ENCODE results near the gene RNF223. TPM values are rescaled to one million over a fixed set of nuclear protein-coding genes. Genes with fewer than 3 reads are reported as not detected.

Gene RNF223
- total and polyA plus RNA-seq, 2 of the 8 experiments (the other 6 are each of a cell fraction or from before 2014, with no cell fraction given) = not detected

DNA sequence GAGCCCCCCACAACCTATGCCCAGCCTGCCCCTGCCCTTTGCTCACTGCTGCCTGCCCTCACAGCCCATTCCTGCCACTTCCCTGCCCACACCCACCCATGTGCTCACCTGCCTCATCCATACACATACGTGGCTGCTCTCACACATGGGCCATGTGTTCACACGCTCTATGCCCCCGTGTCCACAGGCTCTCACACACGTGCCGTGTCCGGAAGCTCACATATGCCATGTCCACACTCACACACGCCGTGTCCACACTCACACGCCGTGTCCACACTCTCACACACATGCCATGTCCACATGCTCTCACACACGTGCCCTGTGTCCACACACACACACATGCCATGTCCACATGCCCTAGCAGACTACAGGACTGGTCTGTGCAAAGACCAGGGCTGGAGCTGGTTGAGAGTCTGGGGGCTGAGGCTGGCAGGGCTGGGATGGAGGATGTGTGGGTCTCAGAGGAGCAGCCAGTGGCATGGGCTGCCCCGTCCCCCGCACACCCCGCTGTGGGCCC is 583 bp upstream of the RNF223 start:
- Histone ChIP-seq H3K9me3 (ENCODE audit: insufficient read depth in 2 of 2, low read depth in 1 of 2, low read length in 1 of 2) (no peaks in the 10 kb centered on the region), H3K9ac (replicated peaks in 1 of 4; ENCODE audit: extremely low read depth in 1 of 4, low read depth in 3 of 4, low read length in 3 of 4) (peak overlapping the region in 1 of 4 experiments; percentile 47; a peak in 2 of 7 replicates), H4K91ac (replicated peaks; ENCODE audit: insufficient read length, low read length) (peak overlapping the region; percentile 91), H3K23me2 (ENCODE audit: low read depth, low read length) (peaks cover 2% of the 10 kb centered on the region; the same call in 1 of the 2 replicates), H3K14ac (ENCODE audit: insufficient read length) (no peak overlapping the region), H3K36me3 (ENCODE audit: control insufficient read depth in 2 of 4, insufficient read depth in 4 of 4, low read length in 3 of 4) (no peaks in the 10 kb centered on the region), H4K8ac (ENCODE audit: extremely low read depth, insufficient read depth, low read length) (peak overlapping the region; percentile 35), H2AK5ac (ENCODE audit: low read depth, low read length) (peak overlapping the region; percentile 99), H3K27ac (ENCODE audit: low read depth, low read length) (no peak overlapping the region), H2BK15ac (ENCODE audit: low read length) (peak overlapping the region; percentile 99), H2BK5ac (ENCODE audit: low read depth, low read length) (peak overlapping the region; percentile 82; the same call in 1 of the 2 replicates), H3K4me1 (replicated peaks in 1 of 4; ENCODE audit: control insufficient read depth in 3 of 4, insufficient read depth in 4 of 4, low read length in 3 of 4) (peaks cover 0 to 7% (median 4%) of the 10 kb centered on the region in 4 experiments; a peak in 5 of 7 replicates), H3K79me2 (ENCODE audit: control insufficient read depth in 1 of 2, insufficient read depth in 2 of 2, low read length in 2 of 2) (no peaks in the 10 kb centered on the region), H3K4ac (replicated peaks; ENCODE audit: insufficient read length, low read depth, low read length) (no peak overlapping the region), H2AFZ (ENCODE audit: low read length) (no peak overlapping the region), H2BK12ac (ENCODE audit: low read depth, low read length) (peak overlapping the region; percentile 88; the same call in 1 of the 2 replicates), H4K20me1 (replicated peaks in 1 of 2; ENCODE audit: control insufficient read depth in 1 of 2, insufficient read depth in 2 of 2, low read length in 2 of 2) (peaks cover 0 to 8% of the 10 kb centered on the region in 2 experiments), H3K4me2 (ENCODE audit: insufficient read depth in 1 of 2, low read depth in 2 of 2, low read length in 2 of 2) (no peak overlapping the region), H4K5ac (ENCODE audit: insufficient read length, low read depth, low read length) (no peak overlapping the region), H3K27me3 (replicated peaks in 1 of 4; ENCODE audit: control insufficient read depth in 3 of 4, extremely low read depth in 1 of 4, insufficient read depth in 3 of 4, low read length in 3 of 4) (peaks cover 1 to 18% (median 9%) of the 10 kb centered on the region in 4 experiments; a peak in 6 of 7 replicates), H3K23ac (ENCODE audit: insufficient read length) (no peak overlapping the region), H2BK120ac (replicated peaks; ENCODE audit: low read depth, low read length) (no peak overlapping the region), H2BK20ac (ENCODE audit: low read length) (no peak overlapping the region), H3K79me1 (ENCODE audit: low read depth, low read length) (no peaks in the 10 kb centered on the region), H3K18ac (ENCODE audit: extremely low read depth, low read length) (no peak overlapping the region), H3K56ac (replicated peaks; ENCODE audit: insufficient read length, low read depth, low read length) (no peak overlapping the region), H3K4me3 (ENCODE audit: extremely low read depth in 1 of 4, insufficient read depth in 2 of 4, low read depth in 3 of 4, low read length in 4 of 4) (no peak overlapping the region)
- CTCF ChIA-PET (ENCODE audit: partially characterized antibody) = interaction anchor here (0.9 to 2.3 kb wide), 8 partner anchors 10 to 157 kb away, joined by 3 to 5 read pairs (median 4); partner anchors contain the start of gene SDF4
- POLR2A ChIA-PET (ENCODE audit: partially characterized antibody) = interaction anchor here (0.7 kb wide), 1 partner anchor 163 kb away, joined by 3 read pairs; no protein-coding TSS in a partner anchor
- FAIRE-seq (no peak), DNase-seq (ENCODE audit: low read depth in 1 of 2, low spot score in 2 of 2) (no peak)
- 84% methylated on average over 11 of the region's 14 CpGs; no CpG with 5 or more reads in 1 of the 2 experiments for WGBS, 2 experiments (ENCODE audit: extremely low coverage in 1 of 2, insufficient coverage in 1 of 2, insufficient read length in 1 of 2, insufficient replicate concordance in 2 of 2, low coverage in 1 of 2, low lambda C conversion rate in 2 of 2, missing lambda C conversion rate in 1 of 2)
- TF ChIP-seq HDAC6 (IDR thresholded peaks at IDR 0.05; ENCODE audit: low read depth, low read length) (no peak), BACH1 (IDR thresholded peaks at IDR 0.05; ENCODE audit: low read length) (no peak), GTF2F1 (IDR thresholded peaks at IDR 0.05; ENCODE audit: borderline replicate concordance, low read depth, low read length) (no peak), POLR2AphosphoS5 (IDR thresholded peaks at IDR 0.05; ENCODE audit: low read depth, low read length) (no peak), SUZ12 (IDR thresholded peaks at IDR 0.05; ENCODE audit: low read length) (no peak), SIN3A (conservative IDR thresholded peaks at IDR 0.05 in 1 of 2, IDR thresholded peaks at IDR 0.05 in 1 of 2; ENCODE audit: low read depth in 1 of 2, low read length in 2 of 2) (no peak), POU5F1 (IDR thresholded peaks at IDR 0.05; ENCODE audit: low read depth, low read length) (no peak), MAFK (IDR thresholded peaks at IDR 0.05; ENCODE audit: low read depth, low read length) (no peak), ASH2L (IDR thresholded peaks at IDR 0.05; ENCODE audit: low read length) (no peak), CEBPB (IDR thresholded peaks at IDR 0.05; ENCODE audit: low read depth, low read length) (no peak), CBX8 (IDR thresholded peaks at IDR 0.05; ENCODE audit: borderline replicate concordance, low read depth, low read length) (no peak), YY1 (IDR thresholded peaks at IDR 0.05; ENCODE audit: low read depth, low read length) (no peak)
- TF ChIP-seq, protein P1, sequence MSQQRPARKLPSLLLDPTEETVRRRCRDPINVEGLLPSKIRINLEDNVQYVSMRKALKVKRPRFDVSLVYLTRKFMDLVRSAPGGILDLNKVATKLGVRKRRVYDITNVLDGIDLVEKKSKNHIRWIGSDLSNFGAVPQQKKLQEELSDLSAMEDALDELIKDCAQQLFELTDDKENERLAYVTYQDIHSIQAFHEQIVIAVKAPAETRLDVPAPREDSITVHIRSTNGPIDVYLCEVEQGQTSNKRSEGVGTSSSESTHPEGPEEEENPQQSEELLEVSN (IDR thresholded peaks at IDR 0.05) = no peak

Data from H1 (cell line).